OCI-LY3 (cell line): Measurements from ENCODE around the gene SNRNP35.

Experiments used
- CTCF ChIP-seq: fragments of 200-600, 300-600 bp; sonication (generic); IDR thresholded peaks from 2 replicates; pipeline ENCODE4 v1.5.1; 2014; ENCODE audit warnings: antibody characterized with exemption, low read length, low read depth
- EZH2phosphoT487 ChIP-seq: fragments of 200-600 bp; shearing (Covaris generic); IDR thresholded peaks from 2 replicates; pipeline ENCODE4 v1.6.1; 2018; ENCODE audit warnings: antibody characterized with exemption, mixed run types, low read depth

- TF ChIP-seq EZH2phosphoT487 (no peak), CTCF (no peak)
These were observed 41.4 kb downstream of the SNRNP35 start for GRCh38 chr12:123499332-123499731.
